ENCODE data around the gene LPCAT2.

DNA sequence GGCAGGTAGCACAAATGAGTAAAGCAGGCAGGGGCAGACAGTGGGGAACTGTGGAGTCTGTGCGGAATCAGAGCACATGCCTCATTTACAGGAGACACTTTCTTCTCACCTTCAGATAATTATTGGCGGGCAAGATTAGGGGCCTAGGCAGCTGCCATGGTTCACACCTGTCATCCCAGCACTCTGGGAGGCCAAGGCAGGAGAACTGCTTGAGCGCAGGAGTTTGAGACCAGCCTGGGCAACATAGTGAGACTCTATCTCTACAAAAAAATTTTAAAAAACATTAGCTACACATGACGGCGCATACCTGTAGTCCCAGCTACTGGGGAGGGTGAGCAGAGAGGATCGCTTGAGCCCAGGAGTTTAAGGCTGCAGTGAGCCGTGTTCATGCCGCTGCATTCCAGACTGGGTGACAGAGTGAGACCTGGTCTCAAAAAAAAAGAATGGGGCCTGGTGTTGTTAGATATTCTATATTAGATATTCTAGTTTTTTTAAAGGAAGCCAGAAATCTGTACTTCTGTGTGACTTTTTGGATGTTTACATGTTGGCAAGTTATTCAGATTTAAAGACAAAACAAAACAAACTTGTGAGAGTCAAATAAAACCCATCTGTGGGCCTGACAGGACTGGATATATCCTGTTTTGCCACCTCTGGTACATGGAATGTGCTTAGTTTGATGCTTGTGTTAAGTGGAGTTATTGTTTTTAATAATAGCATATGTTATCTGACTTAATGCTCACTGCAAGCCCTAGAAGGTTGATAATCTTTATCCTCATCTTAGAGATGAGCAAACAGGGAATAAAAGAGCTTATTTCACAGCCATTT lies 4.9 kb upstream of the LPCAT2 start:
- TF ChIP-seq, protein P1, sequence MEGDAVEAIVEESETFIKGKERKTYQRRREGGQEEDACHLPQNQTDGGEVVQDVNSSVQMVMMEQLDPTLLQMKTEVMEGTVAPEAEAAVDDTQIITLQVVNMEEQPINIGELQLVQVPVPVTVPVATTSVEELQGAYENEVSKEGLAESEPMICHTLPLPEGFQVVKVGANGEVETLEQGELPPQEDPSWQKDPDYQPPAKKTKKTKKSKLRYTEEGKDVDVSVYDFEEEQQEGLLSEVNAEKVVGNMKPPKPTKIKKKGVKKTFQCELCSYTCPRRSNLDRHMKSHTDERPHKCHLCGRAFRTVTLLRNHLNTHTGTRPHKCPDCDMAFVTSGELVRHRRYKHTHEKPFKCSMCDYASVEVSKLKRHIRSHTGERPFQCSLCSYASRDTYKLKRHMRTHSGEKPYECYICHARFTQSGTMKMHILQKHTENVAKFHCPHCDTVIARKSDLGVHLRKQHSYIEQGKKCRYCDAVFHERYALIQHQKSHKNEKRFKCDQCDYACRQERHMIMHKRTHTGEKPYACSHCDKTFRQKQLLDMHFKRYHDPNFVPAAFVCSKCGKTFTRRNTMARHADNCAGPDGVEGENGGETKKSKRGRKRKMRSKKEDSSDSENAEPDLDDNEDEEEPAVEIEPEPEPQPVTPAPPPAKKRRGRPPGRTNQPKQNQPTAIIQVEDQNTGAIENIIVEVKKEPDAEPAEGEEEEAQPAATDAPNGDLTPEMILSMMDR (IDR thresholded peaks at IDR 0.05; ENCODE audit: poor library complexity) = no peak
- TF ChIP-seq EZH2phosphoT487 (IDR thresholded peaks at IDR 0.05; ENCODE audit: low read depth, severe bottlenecking, unreplicated experiment) (no peak), EZH2 (IDR thresholded peaks at IDR 0.05; ENCODE audit: borderline replicate concordance) (no peak)
